ENCODE results near the gene RXRA. TPM values are rescaled to one million over a fixed set of nuclear protein-coding genes. Genes with fewer than 3 reads are reported as not detected.

The RXRA gene
- total and polyA plus RNA-seq, 10 donors: 10.9 to 116 (median 81.0) TPM

- DNase-seq: no peak
- Histone ChIP-seq H3K27ac (peak overlapping the region in 1 of 8 donors; percentile 9), H3K27me3 (replicated peaks in 1 of 7) (no peaks in the 10 kb centered on the region), H3K36me3 (no peaks in the 10 kb centered on the region), H3K4me3 (no peak overlapping the region), H3K9me3 (no peaks in the 10 kb centered on the region), H3K4me1 (peaks cover 24 to 100% (median 81%) of the 10 kb centered on the region in 6 donors)
- 67 to 90% (median 78%) methylated on average over 18 to 24 of the region's 24 CpGs for WGBS, 5 donors
- intact Hi-C loops (cut with DNase I; ENCODE audit: low total_unique reads): no loop called here
- TF ChIP-seq POLR2A (IDR thresholded peaks at IDR 0.05) (no peak), CTCF (IDR thresholded peaks at IDR 0.05 in 8 of 11, conservative IDR thresholded peaks at IDR 0.05 in 3 of 11) (no peak), POLR2AphosphoS5 (IDR thresholded peaks at IDR 0.05) (no peak)
These were observed 7.1 kb downstream of the RXRA start for GRCh38 chr9:134333234-134333873.

GRCh38 chr9:134333874-134334581 is 7.8 kb downstream of the RXRA start:
- intact Hi-C loops (cut with DNase I; ENCODE audit: low total_unique reads): no loop called here
- Histone ChIP-seq H3K27me3 (replicated peaks in 1 of 7) (no peaks in the 10 kb centered on the region), H3K4me1 (peaks cover 30 to 100% (median 81%) of the 10 kb centered on the region in 6 donors)

DNA sequence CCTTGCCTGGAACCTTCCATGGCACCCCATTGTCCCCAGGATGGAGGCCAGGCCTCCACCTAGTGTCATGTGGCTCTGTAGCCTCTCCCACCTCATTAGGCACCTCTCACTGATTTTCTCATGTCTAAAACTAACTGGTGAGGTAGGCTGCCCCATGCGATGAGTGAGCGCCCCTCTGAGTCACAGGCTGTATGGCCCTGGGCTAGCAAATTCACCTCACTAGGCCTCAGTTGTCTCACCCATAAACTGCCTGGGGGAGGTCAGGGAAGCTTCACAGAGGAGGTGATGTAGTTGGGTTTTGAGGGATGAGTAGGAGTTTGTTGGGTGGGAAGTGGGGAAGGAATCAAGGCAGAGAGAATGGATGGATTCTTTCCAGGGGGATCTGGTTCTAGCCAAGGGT is 8.8 kb downstream of the RXRA start:
- Histone ChIP-seq H3K4me3 (no peak overlapping the region), H3K36me3 (no peaks in the 10 kb centered on the region), H3K4me1 (peaks cover 26 to 100% (median 79%) of the 10 kb centered on the region in 6 donors), H3K27ac (peak overlapping the region in 1 of 8 donors; percentile 4), H3K9me3 (no peaks in the 10 kb centered on the region), H3K27me3 (replicated peaks in 1 of 7) (no peaks in the 10 kb centered on the region)
- 84 to 95% (median 92%) methylated on average over 2 of the region's 2 CpGs for WGBS, 5 donors
- TF ChIP-seq POLR2AphosphoS5 (IDR thresholded peaks at IDR 0.05): no peak
- TF ChIP-seq POLR2A (IDR thresholded peaks at IDR 0.05): no peak
- TF ChIP-seq CTCF (IDR thresholded peaks at IDR 0.05 in 8 of 11, conservative IDR thresholded peaks at IDR 0.05 in 3 of 11): no peak
- no peak for DNase-seq
- intact Hi-C loops (cut with DNase I; ENCODE audit: low total_unique reads): no loop called here

More at GRCh38 chr9:134333874-134334581, 7.8 kb downstream of the RXRA start:
- H3K36me3 ChIP-seq: no peaks in the 10 kb centered on the region
- H3K4me3 ChIP-seq: no peak overlapping the region
- TF ChIP-seq CTCF (IDR thresholded peaks at IDR 0.05 in 8 of 11, conservative IDR thresholded peaks at IDR 0.05 in 3 of 11) (no peak), POLR2A (IDR thresholded peaks at IDR 0.05) (no peak), POLR2AphosphoS5 (IDR thresholded peaks at IDR 0.05) (no peak)
- H3K9me3 ChIP-seq: no peaks in the 10 kb centered on the region
- DNase-seq: no peak
- WGBS, 5 donors: 88 to 97% (median 90%) methylated on average over 7 to 16 of the region's 16 CpGs
- H3K27ac ChIP-seq: peak overlapping the region in 1 of 8 donors; percentile 2

Measured in spleen (tissue), 11 donors.